ENCODE measurements around the gene CLBA1. TPM values are rescaled to one million over a fixed set of nuclear protein-coding genes. Genes with fewer than 3 reads are reported as not detected.

Gene CLBA1
- polyA plus RNA-seq, 2 of the 4 experiments (the other 2 are of a cell fraction), result 11.5 to 12.0 TPM

DNA sequence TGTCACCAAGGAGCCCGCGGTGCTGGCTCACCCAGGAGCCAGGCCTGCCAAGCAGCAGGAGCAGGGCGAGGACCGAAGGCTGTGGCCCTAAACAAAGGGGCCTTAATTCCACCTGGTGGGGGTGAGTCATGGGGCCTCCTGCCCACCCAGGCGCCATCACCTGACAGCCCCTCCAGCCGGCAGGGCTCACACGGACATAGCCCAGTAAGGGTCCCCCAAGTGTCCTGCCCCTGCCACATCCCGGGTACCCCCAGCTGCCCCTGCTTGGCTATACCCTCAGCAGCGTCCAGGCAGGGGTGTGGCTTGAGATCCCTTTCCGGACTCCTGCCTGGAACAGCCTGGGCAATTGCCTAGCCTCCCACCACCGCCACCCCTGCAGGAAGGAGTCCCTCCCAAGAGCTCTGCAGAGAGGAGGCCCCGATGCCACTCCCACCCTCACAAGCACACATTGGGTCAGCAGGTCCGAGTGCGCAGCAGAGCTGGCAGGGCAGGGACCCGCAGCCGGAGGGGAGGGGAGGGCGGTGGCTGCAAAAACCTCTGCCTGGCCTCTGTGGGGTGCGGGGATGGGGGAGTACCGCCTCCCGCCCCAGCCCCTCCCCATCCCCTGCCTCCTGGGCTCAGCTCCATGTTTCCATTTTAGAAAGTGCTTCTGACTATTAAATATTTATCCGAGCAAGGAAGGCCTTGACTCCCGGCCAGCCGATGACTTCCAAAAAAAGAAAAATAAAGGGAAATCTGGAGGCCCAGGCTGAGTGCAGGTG, 12.0 kb upstream of the CLBA1 start:
- peak overlapping the region; percentile 25 for H3K4me3 ChIP-seq
- H3K9me3 ChIP-seq, result no peaks in the 10 kb centered on the region
- peak overlapping the region; percentile 97 for H3K4me2 ChIP-seq
- DNase-seq (ENCODE audit: low read depth in 1 of 2, low spot score in 1 of 2) (peak; percentile 61 to 97), FAIRE-seq (no peak), ATAC-seq (peak; percentile 19 to 68)
- POLR2A ChIA-PET, result interaction anchor here (0.6 to 3.8 kb wide), 11 partner anchors 12 to 118 kb away, joined by 3 to 76 read pairs (median 4); partner anchors contain the start of genes CDCA4 and CLBA1
- CTCF ChIA-PET, result interaction anchor here (0.7 to 6.6 kb wide), 20 partner anchors 9 to 194 kb away, joined by 3 to 235 read pairs (median 14); partner anchors contain the start of genes CDCA4 and CLBA1
- H3K4me1 ChIP-seq, result peaks cover 81% of the 10 kb centered on the region
- TF ChIP-seq MYC (IDR thresholded peaks at IDR 0.05; ENCODE audit: borderline replicate concordance, low read length) (peak; percentile 27; the same call in 1 of the 2 replicates), JUN (IDR thresholded peaks at IDR 0.05) (peak; percentile 66 to 70; a peak in 3 of 5 replicates), EP300 (IDR thresholded peaks at IDR 0.05) (peak in 1 of 2 experiments; percentile 75; a peak in 2 of 5 replicates), FOSL2 (IDR thresholded peaks at IDR 0.05) (peak; percentile 93), FOSL2 (CRISPR knock-in tag; IDR thresholded peaks at IDR 0.05) (peak; percentile 99), JUNB (IDR thresholded peaks at IDR 0.05) (peak; percentile 86), NFE2L2 (conservative IDR thresholded peaks at IDR 0.05; ENCODE audit: low read length) (no peak), POLR2A (IDR thresholded peaks at IDR 0.05; ENCODE audit: low read length) (peak; percentile 26; the same call in 1 of the 2 replicates), RNF2 (IDR thresholded peaks at IDR 0.05; ENCODE audit: borderline replicate concordance, low read depth) (no peak), CBX2 (IDR thresholded peaks at IDR 0.05; ENCODE audit: borderline replicate concordance, low read depth) (no peak), ZC3H11A (IDR thresholded peaks at IDR 0.05) (no peak), ZFP36 (IDR thresholded peaks at IDR 0.05; ENCODE audit: borderline replicate concordance, partially characterized antibody) (no peak)
- TF ChIP-seq, protein P1, sequence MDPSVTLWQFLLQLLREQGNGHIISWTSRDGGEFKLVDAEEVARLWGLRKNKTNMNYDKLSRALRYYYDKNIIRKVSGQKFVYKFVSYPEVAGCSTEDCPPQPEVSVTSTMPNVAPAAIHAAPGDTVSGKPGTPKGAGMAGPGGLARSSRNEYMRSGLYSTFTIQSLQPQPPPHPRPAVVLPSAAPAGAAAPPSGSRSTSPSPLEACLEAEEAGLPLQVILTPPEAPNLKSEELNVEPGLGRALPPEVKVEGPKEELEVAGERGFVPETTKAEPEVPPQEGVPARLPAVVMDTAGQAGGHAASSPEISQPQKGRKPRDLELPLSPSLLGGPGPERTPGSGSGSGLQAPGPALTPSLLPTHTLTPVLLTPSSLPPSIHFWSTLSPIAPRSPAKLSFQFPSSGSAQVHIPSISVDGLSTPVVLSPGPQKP (IDR thresholded peaks at IDR 0.05; ENCODE audit: low read depth, low read length), result no peak
- TF ChIP-seq, protein P2, sequence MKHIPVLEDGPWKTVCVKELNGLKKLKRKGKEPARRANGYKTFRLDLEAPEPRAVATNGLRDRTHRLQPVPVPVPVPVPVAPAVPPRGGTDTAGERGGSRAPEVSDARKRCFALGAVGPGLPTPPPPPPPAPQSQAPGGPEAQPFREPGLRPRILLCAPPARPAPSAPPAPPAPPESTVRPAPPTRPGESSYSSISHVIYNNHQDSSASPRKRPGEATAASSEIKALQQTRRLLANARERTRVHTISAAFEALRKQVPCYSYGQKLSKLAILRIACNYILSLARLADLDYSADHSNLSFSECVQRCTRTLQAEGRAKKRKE (CRISPR knock-in tag; IDR thresholded peaks at IDR 0.05; ENCODE audit: low read depth), result no peak
- TF ChIP-seq, protein P3, sequence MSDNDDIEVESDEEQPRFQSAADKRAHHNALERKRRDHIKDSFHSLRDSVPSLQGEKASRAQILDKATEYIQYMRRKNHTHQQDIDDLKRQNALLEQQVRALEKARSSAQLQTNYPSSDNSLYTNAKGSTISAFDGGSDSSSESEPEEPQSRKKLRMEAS (IDR thresholded peaks at IDR 0.05), result peak; percentile 91; the same call in 1 of the 2 replicates
- TF ChIP-seq, protein P4, sequence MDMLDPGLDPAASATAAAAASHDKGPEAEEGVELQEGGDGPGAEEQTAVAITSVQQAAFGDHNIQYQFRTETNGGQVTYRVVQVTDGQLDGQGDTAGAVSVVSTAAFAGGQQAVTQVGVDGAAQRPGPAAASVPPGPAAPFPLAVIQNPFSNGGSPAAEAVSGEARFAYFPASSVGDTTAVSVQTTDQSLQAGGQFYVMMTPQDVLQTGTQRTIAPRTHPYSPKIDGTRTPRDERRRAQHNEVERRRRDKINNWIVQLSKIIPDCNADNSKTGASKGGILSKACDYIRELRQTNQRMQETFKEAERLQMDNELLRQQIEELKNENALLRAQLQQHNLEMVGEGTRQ (IDR thresholded peaks at IDR 0.05), result peak; percentile 59
- TF ChIP-seq, protein P5, sequence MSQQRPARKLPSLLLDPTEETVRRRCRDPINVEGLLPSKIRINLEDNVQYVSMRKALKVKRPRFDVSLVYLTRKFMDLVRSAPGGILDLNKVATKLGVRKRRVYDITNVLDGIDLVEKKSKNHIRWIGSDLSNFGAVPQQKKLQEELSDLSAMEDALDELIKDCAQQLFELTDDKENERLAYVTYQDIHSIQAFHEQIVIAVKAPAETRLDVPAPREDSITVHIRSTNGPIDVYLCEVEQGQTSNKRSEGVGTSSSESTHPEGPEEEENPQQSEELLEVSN (IDR thresholded peaks at IDR 0.05; ENCODE audit: borderline replicate concordance, low read depth), result no peak
- H3K27ac ChIP-seq, result peak overlapping the region; percentile 97 to 99
- under 1% methylated on average over 9 of the region's 23 CpGs for WGBS (ENCODE audit: missing lambda C conversion rate)

DNA sequence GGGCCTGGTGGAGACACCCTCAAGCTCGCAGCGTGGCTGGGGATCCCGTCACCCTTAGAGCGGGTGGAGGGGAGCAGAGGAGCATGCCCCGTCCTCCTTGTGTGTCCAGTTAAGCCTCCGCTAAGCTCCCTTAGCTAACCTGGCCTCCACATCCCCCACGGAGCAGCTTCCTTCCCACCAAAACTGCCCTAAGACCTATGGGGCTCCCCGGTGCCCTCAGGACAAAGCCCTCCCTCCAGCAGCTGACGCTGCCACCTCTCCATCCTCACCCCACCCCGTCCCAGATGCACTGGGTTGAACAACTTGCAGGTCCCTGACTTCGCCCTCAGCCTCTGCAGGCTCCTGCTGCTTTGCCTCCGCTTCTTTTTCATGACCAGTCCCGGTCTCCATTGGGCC, 11.4 kb upstream of the CLBA1 start:
- ATAC-seq, result no peak
- Histone ChIP-seq H3K9me3 (no peaks in the 10 kb centered on the region), H3K4me1 (peaks cover 81% of the 10 kb centered on the region), H3K4me2 (peak overlapping the region; percentile 97), H3K4me3 (peak overlapping the region; percentile 25), H3K27ac (peak overlapping the region; percentile 97 to 99)
- TF ChIP-seq, protein P4 (IDR thresholded peaks at IDR 0.05), result no peak
- TF ChIP-seq EHF (CRISPR knock-in tag; IDR thresholded peaks at IDR 0.05) (0 out of 2 replicates have a peak, but pooled peaks have one; percentile 25), ZNF302 (CRISPR knock-in tag; IDR thresholded peaks at IDR 0.05) (no peak)
- FAIRE-seq, result no peak
- ChIA-PET CTCF (interaction anchor here (0.7 to 6.6 kb wide), 18 partner anchors 10 to 194 kb away, joined by 3 to 235 read pairs (median 18); partner anchors contain the start of genes CDCA4 and CLBA1), POLR2A (interaction anchor here (0.6 to 3.8 kb wide), 9 partner anchors 11 to 117 kb away, joined by 3 to 76 read pairs (median 6); partner anchors contain the start of genes CDCA4 and CLBA1)
- DNase-seq (ENCODE audit: low read depth in 1 of 2, low spot score in 1 of 2), result no peak
- WGBS (ENCODE audit: missing lambda C conversion rate), result 47% methylated on average over 13 of the region's 13 CpGs
